K562 (cell line): ENCODE data around the gene AREL1. TPM values are rescaled to one million over a fixed set of nuclear protein-coding genes. Genes with fewer than 3 reads are reported as not detected.

Experiments used
- ZNF407 ChIP-seq: fragments of 450-650 bp; IDR thresholded peaks from 2 replicates; pipeline ENCODE4 v1.6.1; 2016; ENCODE audit warnings: low read depth
- polyA plus RNA-seq, 8 experiments: library from polyadenylated mRNA; depleted of rRNA in 4 of 8; stranded (reverse) in 5 of 8; unstranded in 3 of 8; fragments of >200 nt; fragmentation: Nextera tagmentation in 2 of 8; fragmentation: Illumina TruSeq in 1 of 8; extraction: Ambion mirVana in 2 of 8; extraction: Trizol in 1 of 8; gene quantifications; 2 replicates each; pipeline versions ENCODE4 v1.2.1 to v1.2.3, GENCODE V29; 2011 to 2014; ENCODE audit warnings: inconsistent platforms in 1 of 8, missing spikeins in 1 of 8
- total RNA-seq, 7 experiments: library from RNA; depleted of rRNA in 6 of 7; stranded (reverse); fragments of >200 nt in 6 of 7; fragmentation: Illumina TruSeq in 2 of 7; extraction: Trizol in 2 of 7; gene quantifications; 2 replicates each; pipeline versions ENCODE4 v1.2.1 to v1.2.3, GENCODE V29; 2011 to 2021; ENCODE audit warnings: low replicate concordance in 1 of 7

Gene AREL1
- total and polyA plus RNA-seq, 9 of the 15 experiments (the other 6 are each of a cell fraction or from before 2014, with no cell fraction given): 6.0 to 24.8 (median 16.6) TPM

- TF ChIP-seq ZNF407: no peak
Measured at GRCh38 chr14:74634481-74634880, 78.4 kb downstream of the AREL1 start (continued).
